Activated T-cell treated with anti-CD3 and anti-CD28 coated beads for 48 hours (primary cell): Measurements from ENCODE around the gene TGFBR3.

Source experiments
- DNase-seq: peaks from one replicate; pipeline ENCODE4 v3.0.0-alpha.2; 2020; ENCODE audit warnings: low read depth

The TGFBR3 gene

GRCh38 chr1:91799159-91799558 is 86.8 kb downstream of the TGFBR3 start:
- DNase-seq = no peak

GRCh38 chr1:91798740-91799139 is 87.2 kb downstream of the TGFBR3 start:
- no peak for DNase-seq

- DNase-seq = no peak
Measured at GRCh38 chr1:91798241-91798648, 87.7 kb downstream of the TGFBR3 start.

- DNase-seq = no peak
Measured at GRCh38 chr1:91797164-91797563, 88.8 kb downstream of the TGFBR3 start.

- DNase-seq = no peak
Measured at GRCh38 chr1:91796390-91796654, 89.6 kb downstream of the TGFBR3 start.

- no peak for DNase-seq
Measured at GRCh38 chr1:91795591-91796389, 90.2 kb downstream of the TGFBR3 start.

GRCh38 chr1:91793877-91794276 is 92.1 kb downstream of the TGFBR3 start:
- DNase-seq = no peak

GRCh38 chr1:91793189-91793588 is 92.8 kb downstream of the TGFBR3 start:
- DNase-seq = no peak

- no peak for DNase-seq
Measured at GRCh38 chr1:91792489-91793071, 93.4 kb downstream of the TGFBR3 start.

- DNase-seq = no peak
Measured at GRCh38 chr1:91791691-91792488, 94.1 kb downstream of the TGFBR3 start.

GRCh38 chr1:91791103-91791502 is 94.8 kb downstream of the TGFBR3 start:
- no peak for DNase-seq

- DNase-seq = no peak
Measured at GRCh38 chr1:91790392-91790791, 95.6 kb downstream of the TGFBR3 start.

GRCh38 chr1:91789273-91789997 is 96.5 kb downstream of the TGFBR3 start:
- no peak for DNase-seq

- no peak for DNase-seq
Measured at GRCh38 chr1:91787919-91788318, 98.0 kb downstream of the TGFBR3 start.

GRCh38 chr1:91784616-91785015 is 101.3 kb downstream of the TGFBR3 start:
- DNase-seq = no peak

- DNase-seq = no peak
Measured at GRCh38 chr1:91784191-91784590, 101.8 kb downstream of the TGFBR3 start.

GRCh38 chr1:91783423-91784170 is 102.4 kb downstream of the TGFBR3 start:
- DNase-seq = no peak

GRCh38 chr1:91781901-91782622 is 103.9 kb downstream of the TGFBR3 start:
- no peak for DNase-seq

GRCh38 chr1:91781371-91781825 is 104.6 kb downstream of the TGFBR3 start:
- DNase-seq = no peak

- DNase-seq = no peak
Measured at GRCh38 chr1:91779548-91780021, 106.4 kb downstream of the TGFBR3 start.

GRCh38 chr1:91778964-91779363 is 107.0 kb downstream of the TGFBR3 start:
- no peak for DNase-seq
